HepG2 (cell line): ENCODE measurements around the gene ZFPL1. TPM values are rescaled to one million over a fixed set of nuclear protein-coding genes. Genes with fewer than 3 reads are reported as not detected.

ENCODE experiments used
- ARHGAP35 ChIP-seq: sonication (generic); formaldehyde crosslinking; IDR thresholded peaks from 2 replicates; pipeline ENCODE4 v1.9.0; 2022; ENCODE audit warnings: mild to moderate bottlenecking, inconsistent platforms, moderate library complexity, missing genetic modification reagents, borderline replicate concordance
- DR1 ChIP-seq: sonication (generic); formaldehyde crosslinking; IDR thresholded peaks from 2 replicates; pipeline ENCODE4 v1.8.0; 2021; ENCODE audit warnings: mild to moderate bottlenecking, missing genetic modification reagents, inconsistent platforms
- ETV5 ChIP-seq: IDR thresholded peaks from 2 replicates; pipeline ENCODE4 v1.6.1; 2018; ENCODE audit warnings: missing biosample characterization, missing genetic modification reagents, inconsistent platforms, borderline replicate concordance
- FOXM1 ChIP-seq: sonication (generic); formaldehyde crosslinking; IDR thresholded peaks from 2 replicates; pipeline ENCODE4 v1.5.0; 2020; ENCODE audit warnings: missing genetic modification reagents
- GATAD1 ChIP-seq: IDR thresholded peaks from 2 replicates; pipeline ENCODE4 v1.6.1; 2016; ENCODE audit warnings: missing genetic modification reagents, missing compliant biosample characterization
- KDM5A ChIP-seq: fragments of 200-600 bp; sonication (generic); IDR thresholded peaks from 2 replicates; pipeline ENCODE4 v1.7.0; 2018; ENCODE audit warnings: antibody characterized with exemption, mild to moderate bottlenecking, low read length, borderline replicate concordance
- KLF12 ChIP-seq: sonication (generic); formaldehyde crosslinking; IDR thresholded peaks from 2 replicates; pipeline ENCODE4 v1.4.0; 2020; ENCODE audit warnings: missing genetic modification reagents, borderline replicate concordance
- MATR3 ChIP-seq: sonication (generic); formaldehyde crosslinking; IDR thresholded peaks from 2 replicates; pipeline ENCODE4 v1.4.0; 2020; ENCODE audit warnings: missing genetic modification reagents
- MBD4 ChIP-seq: IDR thresholded peaks from 2 replicates; pipeline ENCODE4 v1.6.1; 2012; ENCODE audit warnings: low read length, inconsistent platforms, borderline replicate concordance
- MIER2 ChIP-seq: IDR thresholded peaks from 2 replicates; pipeline ENCODE4 v1.6.1; 2016; ENCODE audit warnings: missing biosample characterization, missing genetic modification reagents
- POLR2A ChIP-seq, 2 experiments: IDR thresholded peaks; 2 replicates each; pipeline ENCODE4 v1.6.1; 2011; ENCODE audit warnings: low read depth in 2 of 2, low read length in 2 of 2, mild to moderate bottlenecking in 1 of 2, moderate library complexity in 1 of 2; ENCODE audit not compliant: insufficient read depth in 1 of 2
- SIN3A ChIP-seq: IDR thresholded peaks from 2 replicates; pipeline ENCODE4 v1.6.1; 2011; ENCODE audit warnings: low read depth, mild to moderate bottlenecking, control low read depth, low read length, borderline replicate concordance
- SMC3 ChIP-seq: IDR thresholded peaks from 2 replicates; pipeline ENCODE4 v1.6.1; 2011; ENCODE audit warnings: low read length, improper control_type of control experiment
- ZBTB1 ChIP-seq: sonication (generic); formaldehyde crosslinking; IDR thresholded peaks from 2 replicates; pipeline ENCODE4 v1.4.0; 2020; ENCODE audit warnings: missing genetic modification reagents, borderline replicate concordance
- ZBTB7A ChIP-seq: sonication (generic); formaldehyde crosslinking; IDR thresholded peaks from 2 replicates; pipeline ENCODE4 v1.8.0; 2022; ENCODE audit warnings: mild to moderate bottlenecking, missing genetic modification reagents
- ZFP36L2 ChIP-seq: sonication (generic); formaldehyde crosslinking; IDR thresholded peaks from 2 replicates; pipeline ENCODE4 v1.4.0; 2020; ENCODE audit warnings: missing genetic modification reagents
- ZNF121 ChIP-seq: sonication (generic); formaldehyde crosslinking; IDR thresholded peaks from 2 replicates; pipeline ENCODE4 v1.5.0; 2020; ENCODE audit warnings: mild to moderate bottlenecking, missing genetic modification reagents
- ZNF20 ChIP-seq: sonication (generic); formaldehyde crosslinking; IDR thresholded peaks from 2 replicates; pipeline ENCODE4 v1.4.0; 2020; ENCODE audit warnings: mild to moderate bottlenecking, moderate library complexity, missing genetic modification reagents
- ZNF501 ChIP-seq: sonication (generic); formaldehyde crosslinking; IDR thresholded peaks from 2 replicates; pipeline ENCODE4 v1.5.1; 2020; ENCODE audit warnings: mild to moderate bottlenecking, moderate library complexity, missing genetic modification reagents
- ZNF510 ChIP-seq: sonication (generic); formaldehyde crosslinking; IDR thresholded peaks from 2 replicates; pipeline ENCODE4 v1.4.0; 2020; ENCODE audit warnings: low read depth, mild to moderate bottlenecking, missing genetic modification reagents
- ZNF547 ChIP-seq: sonication (generic); formaldehyde crosslinking; IDR thresholded peaks from 2 replicates; pipeline ENCODE4 v1.5.1; 2020; ENCODE audit warnings: mild to moderate bottlenecking, missing genetic modification reagents
- polyA plus RNA-seq, 8 experiments: library from polyadenylated mRNA; depleted of rRNA in 3 of 8; stranded (reverse) in 7 of 8; unstranded in 1 of 8; fragments of >200 nt; fragmentation: Illumina TruSeq in 4 of 8; extraction: Trizol in 4 of 8; gene quantifications; 2 replicates each; pipeline versions ENCODE4 v1.2.1 to v1.2.3, GENCODE V29; 2011 to 2016; ENCODE audit warnings: low read depth in 4 of 8, missing spikeins in 1 of 8, mixed read lengths in 1 of 8; ENCODE audit not compliant: insufficient read depth in 1 of 8
- total RNA-seq, 5 experiments: library from RNA; depleted of rRNA; stranded (reverse); fragments of >200 nt; fragmentation: Illumina TruSeq; extraction: Trizol; gene quantifications; 2 replicates each; pipeline ENCODE4 v1.2.3, GENCODE V29; 2016; ENCODE audit warnings: low read depth in 1 of 5
- TF ChIP-seq, protein P1 (sequence below): sonication (generic); formaldehyde crosslinking; conservative IDR thresholded peaks from 2 replicates; pipeline ENCODE4 v1.4.0; 2020; ENCODE audit warnings: missing genetic modification reagents
- TF ChIP-seq, protein P2 (sequence below), 2 experiments: sonication (generic) in 1 of 2; formaldehyde crosslinking in 1 of 2; IDR thresholded peaks; 2 replicates each; pipeline versions ENCODE4 v1.4.0 to v1.6.1; 2018 to 2020; ENCODE audit warnings: missing genetic modification reagents in 2 of 2, borderline replicate concordance in 1 of 2, low read depth in 1 of 2, mild to moderate bottlenecking in 1 of 2, missing biosample characterization in 1 of 2
- TF ChIP-seq, protein P3 (sequence below): sonication (generic); formaldehyde crosslinking; IDR thresholded peaks from 2 replicates; pipeline ENCODE4 v1.5.0; 2020; ENCODE audit warnings: missing genetic modification reagents
- TF ChIP-seq, protein P4 (sequence below): sonication (generic); formaldehyde crosslinking; IDR thresholded peaks from 2 replicates; pipeline ENCODE4 v1.5.0; 2020; ENCODE audit warnings: missing genetic modification reagents
- TF ChIP-seq, protein P5 (sequence below): sonication (generic); formaldehyde crosslinking; IDR thresholded peaks from 2 replicates; pipeline ENCODE4 v1.8.0; 2022; ENCODE audit warnings: mild to moderate bottlenecking, missing genetic modification reagents; ENCODE audit not compliant: insufficient replicate concordance

ZFPL1 gene
- total and polyA plus RNA-seq, 2 of the 13 experiments (the other 11 are each of a cell fraction or from before 2014, with no cell fraction given) = 32.2 to 56.0 TPM

DNA sequence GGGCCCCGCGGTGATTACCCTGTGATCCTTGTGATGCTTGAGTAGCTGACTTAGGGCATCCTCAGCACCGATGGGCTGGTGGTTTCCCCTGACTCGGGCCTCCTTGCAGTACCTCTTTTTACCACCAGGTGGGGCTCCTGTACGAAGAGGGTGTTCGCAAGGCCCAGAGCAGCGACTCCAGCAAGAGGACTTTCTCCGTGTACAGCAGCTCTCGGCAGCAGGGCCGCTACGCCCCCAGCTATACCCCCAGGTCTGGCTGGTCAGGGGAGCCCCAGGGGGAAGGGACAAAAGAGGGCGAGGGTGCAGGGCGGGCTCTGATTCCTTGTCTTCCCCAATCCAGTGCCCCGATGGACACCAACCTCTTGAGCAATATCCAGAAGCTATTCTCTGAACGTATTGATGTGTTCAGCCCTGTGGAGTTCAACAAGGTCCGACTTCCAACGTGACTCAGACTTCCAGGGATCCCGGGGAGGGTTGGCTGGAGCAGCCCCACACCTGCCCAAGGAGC is 26.4 kb downstream of the ZFPL1 start (continued):
- TF ChIP-seq ZNF20 (CRISPR knock-in tag) (no peak), ZBTB1 (CRISPR knock-in tag) (no peak), GATAD1 (no peak), ARHGAP35 (no peak), MBD4 (no peak), SMC3 (peak; percentile 74), FOXM1 (CRISPR knock-in tag) (no peak), KLF12 (no peak), MATR3 (CRISPR knock-in tag) (no peak), ZBTB7A (CRISPR knock-in tag) (no peak), MIER2 (CRISPR knock-in tag) (no peak), ZFP36L2 (no peak), SIN3A (peak; percentile 49; the same call in 1 of the 2 replicates), ZNF547 (CRISPR knock-in tag) (no peak), ZNF121 (no peak), POLR2A (IDR thresholded peaks at IDR 0.05; ENCODE audit: insufficient read depth in 1 of 2, low read depth in 2 of 2, low read length in 2 of 2) (no peak), ETV5 (CRISPR knock-in tag) (no peak), DR1 (CRISPR knock-in tag) (peak; percentile 21; the same call in 1 of the 2 replicates), ZNF510 (CRISPR knock-in tag) (no peak), ZNF501 (CRISPR knock-in tag) (peak; percentile 48; the same call in 1 of the 2 replicates), KDM5A (no peak)
- TF ChIP-seq, protein P1, sequence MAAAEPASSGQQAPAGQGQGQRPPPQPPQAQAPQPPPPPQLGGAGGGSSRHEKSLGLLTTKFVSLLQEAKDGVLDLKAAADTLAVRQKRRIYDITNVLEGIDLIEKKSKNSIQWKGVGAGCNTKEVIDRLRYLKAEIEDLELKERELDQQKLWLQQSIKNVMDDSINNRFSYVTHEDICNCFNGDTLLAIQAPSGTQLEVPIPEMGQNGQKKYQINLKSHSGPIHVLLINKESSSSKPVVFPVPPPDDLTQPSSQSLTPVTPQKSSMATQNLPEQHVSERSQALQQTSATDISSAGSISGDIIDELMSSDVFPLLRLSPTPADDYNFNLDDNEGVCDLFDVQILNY (CRISPR knock-in tag) = no peak
- TF ChIP-seq, protein P2, sequence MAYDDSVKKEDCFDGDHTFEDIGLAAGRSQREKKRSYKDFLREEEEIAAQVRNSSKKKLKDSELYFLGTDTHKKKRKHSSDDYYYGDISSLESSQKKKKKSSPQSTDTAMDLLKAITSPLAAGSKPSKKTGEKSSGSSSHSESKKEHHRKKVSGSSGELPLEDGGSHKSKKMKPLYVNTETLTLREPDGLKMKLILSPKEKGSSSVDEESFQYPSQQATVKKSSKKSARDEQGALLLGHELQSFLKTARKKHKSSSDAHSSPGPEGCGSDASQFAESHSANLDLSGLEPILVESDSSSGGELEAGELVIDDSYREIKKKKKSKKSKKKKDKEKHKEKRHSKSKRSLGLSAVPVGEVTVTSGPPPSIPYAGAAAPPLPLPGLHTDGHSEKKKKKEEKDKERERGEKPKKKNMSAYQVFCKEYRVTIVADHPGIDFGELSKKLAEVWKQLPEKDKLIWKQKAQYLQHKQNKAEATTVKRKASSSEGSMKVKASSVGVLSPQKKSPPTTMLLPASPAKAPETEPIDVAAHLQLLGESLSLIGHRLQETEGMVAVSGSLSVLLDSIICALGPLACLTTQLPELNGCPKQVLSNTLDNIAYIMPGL (CRISPR knock-in tag; IDR thresholded peaks at IDR 0.05; ENCODE audit: borderline replicate concordance in 1 of 2, low read depth in 1 of 2) = peak; percentile 72 to 76; a peak in 3 of 4 replicates
- TF ChIP-seq, protein P3, sequence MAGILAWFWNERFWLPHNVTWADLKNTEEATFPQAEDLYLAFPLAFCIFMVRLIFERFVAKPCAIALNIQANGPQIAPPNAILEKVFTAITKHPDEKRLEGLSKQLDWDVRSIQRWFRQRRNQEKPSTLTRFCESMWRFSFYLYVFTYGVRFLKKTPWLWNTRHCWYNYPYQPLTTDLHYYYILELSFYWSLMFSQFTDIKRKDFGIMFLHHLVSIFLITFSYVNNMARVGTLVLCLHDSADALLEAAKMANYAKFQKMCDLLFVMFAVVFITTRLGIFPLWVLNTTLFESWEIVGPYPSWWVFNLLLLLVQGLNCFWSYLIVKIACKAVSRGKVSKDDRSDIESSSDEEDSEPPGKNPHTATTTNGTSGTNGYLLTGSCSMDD = no peak
- TF ChIP-seq, protein P4, sequence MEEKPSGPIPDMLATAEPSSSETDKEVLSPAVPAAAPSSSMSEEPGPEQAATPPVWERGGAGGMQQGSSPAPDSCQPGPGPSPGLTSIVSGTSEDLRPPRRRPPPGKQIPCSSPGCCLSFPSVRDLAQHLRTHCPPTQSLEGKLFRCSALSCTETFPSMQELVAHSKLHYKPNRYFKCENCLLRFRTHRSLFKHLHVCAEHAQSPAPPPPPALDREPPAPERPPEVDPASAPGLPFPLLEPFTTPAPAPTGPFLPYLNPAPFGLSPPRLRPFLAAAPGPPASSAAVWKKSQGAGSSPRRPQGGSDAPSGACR = no peak; the same call in 1 of the 2 replicates
- TF ChIP-seq, protein P5, sequence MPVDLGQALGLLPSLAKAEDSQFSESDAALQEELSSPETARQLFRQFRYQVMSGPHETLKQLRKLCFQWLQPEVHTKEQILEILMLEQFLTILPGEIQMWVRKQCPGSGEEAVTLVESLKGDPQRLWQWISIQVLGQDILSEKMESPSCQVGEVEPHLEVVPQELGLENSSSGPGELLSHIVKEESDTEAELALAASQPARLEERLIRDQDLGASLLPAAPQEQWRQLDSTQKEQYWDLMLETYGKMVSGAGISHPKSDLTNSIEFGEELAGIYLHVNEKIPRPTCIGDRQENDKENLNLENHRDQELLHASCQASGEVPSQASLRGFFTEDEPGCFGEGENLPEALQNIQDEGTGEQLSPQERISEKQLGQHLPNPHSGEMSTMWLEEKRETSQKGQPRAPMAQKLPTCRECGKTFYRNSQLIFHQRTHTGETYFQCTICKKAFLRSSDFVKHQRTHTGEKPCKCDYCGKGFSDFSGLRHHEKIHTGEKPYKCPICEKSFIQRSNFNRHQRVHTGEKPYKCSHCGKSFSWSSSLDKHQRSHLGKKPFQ (CRISPR knock-in tag) = no peak
